Activated CD8-positive, alpha-beta memory T cell treated with anti-CD3 and anti-CD28 coated beads, Interleukin-2, amount 10 ng/mL, durations not matched to agents 7 days and 5 days (primary cell): Measurements from ENCODE around the gene FAM171A1. TPM values are rescaled to one million over a fixed set of nuclear protein-coding genes. Genes with fewer than 3 reads are reported as not detected.
"Not testable (repeated sequence)": the region's sequence is repeated elsewhere in the genome, so short reads cannot be mapped to it uniquely, and the experiment has no call there.

Experiments used
- ATAC-seq: fragments of 150-1000 bp; cut with Tn5 transposase; one replicate; pipeline ENCODE4 v1.10.0; 2021; ENCODE audit warnings: moderate library complexity
- CTCF ChIA-PET: fragments of 350-600 bp; sonication (Branson Sonifier 250); formaldehyde crosslinking; loops from one replicate; lab custom pipeline; 2021; ENCODE audit warnings: antibody characterized with exemption; lab: Charles Lee
- DNase-seq: peaks from one replicate; pipeline ENCODE4 v3.0.0-alpha.2; 2020
- H3K27ac Mint-ChIP-seq: one replicate; pipeline ENCODE4 v1.8.0; 2021; ENCODE audit warnings: mild to moderate bottlenecking, mixed read lengths
- H3K27me3 Mint-ChIP-seq: one replicate; pipeline ENCODE4 v1.8.0; 2021; ENCODE audit warnings: mixed read lengths
- H3K36me3 Mint-ChIP-seq: one replicate; pipeline ENCODE4 v1.8.0; 2021; ENCODE audit warnings: mild to moderate bottlenecking, mixed read lengths
- H3K4me1 Mint-ChIP-seq: one replicate; pipeline ENCODE4 v1.8.0; 2021; ENCODE audit warnings: mixed read lengths
- H3K4me3 Mint-ChIP-seq: one replicate; pipeline ENCODE4 v1.8.0; 2021; ENCODE audit warnings: mild to moderate bottlenecking, moderate library complexity, mixed read lengths
- H3K9me3 Mint-ChIP-seq: one replicate; pipeline ENCODE4 v1.8.0; 2022; ENCODE audit warnings: low read depth, mixed read lengths
- total RNA-seq, 2 experiments: library from RNA; stranded (reverse); gene quantifications; one replicate each; pipeline ENCODE4 v1.2.3, GENCODE V29; 2021

The FAM171A1 gene
- total RNA-seq, 2 experiments from 2014 or later, result 0.68 to 2.9 TPM

DNA sequence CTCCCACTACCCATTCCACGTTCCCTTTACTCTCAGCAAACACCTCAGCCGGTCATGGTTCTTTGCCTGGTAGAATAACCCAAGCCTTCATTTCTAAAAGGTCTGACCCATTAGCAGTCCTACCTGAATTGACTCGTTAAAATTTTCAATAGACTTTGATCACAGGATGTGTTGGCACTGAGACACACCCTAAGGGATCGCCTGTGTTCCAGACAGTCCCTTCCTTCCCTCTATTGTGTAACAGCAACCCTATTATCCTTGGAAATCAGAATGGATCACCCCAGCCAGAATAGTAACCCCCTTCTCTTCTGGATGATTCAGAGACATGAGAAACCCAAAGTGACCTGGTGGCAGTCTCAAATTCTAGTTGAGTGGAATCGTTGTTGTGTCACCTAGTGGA lies 20.4 kb upstream of the FAM171A1 start:
- H3K4me3 Mint-ChIP-seq, result no peak overlapping the region
- no peak for DNase-seq
- H3K9me3 Mint-ChIP-seq, result no peaks in the 10 kb centered on the region
- CTCF ChIA-PET, result no interaction called here
- no peaks in the 10 kb centered on the region for H3K4me1 Mint-ChIP-seq
- no peaks in the 10 kb centered on the region for H3K36me3 Mint-ChIP-seq
- H3K27ac Mint-ChIP-seq, result no peak overlapping the region
- peaks cover 23% of the 10 kb centered on the region for H3K27me3 Mint-ChIP-seq
- no peak for ATAC-seq

DNA sequence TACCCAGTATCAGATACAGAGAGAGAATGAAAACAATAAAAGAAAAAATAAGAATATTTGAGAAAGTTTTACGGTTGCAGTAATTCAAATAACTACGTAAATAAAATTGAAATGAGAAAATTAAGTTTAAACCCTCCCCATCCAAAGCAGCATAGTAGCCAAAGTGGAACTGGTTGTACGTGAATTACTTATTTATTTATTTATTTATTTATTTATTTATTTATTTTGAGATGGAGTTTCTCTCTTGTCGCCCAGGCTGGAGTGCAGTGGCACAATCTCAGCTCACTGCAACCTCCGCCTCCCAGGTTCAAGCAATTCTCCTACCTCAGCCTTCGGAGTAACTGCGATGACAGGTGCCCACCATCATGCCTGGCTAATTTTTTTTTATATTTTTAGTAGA lies 17.1 kb upstream of the FAM171A1 start:
- H3K36me3 Mint-ChIP-seq, H3K9me3 Mint-ChIP-seq, ATAC-seq, CTCF ChIA-PET, DNase-seq, H3K4me3 Mint-ChIP-seq, H3K4me1 Mint-ChIP-seq, H3K27ac Mint-ChIP-seq: not testable (repeated sequence)
- H3K27me3 Mint-ChIP-seq, result peaks cover 29% of the 10 kb centered on the region

DNA sequence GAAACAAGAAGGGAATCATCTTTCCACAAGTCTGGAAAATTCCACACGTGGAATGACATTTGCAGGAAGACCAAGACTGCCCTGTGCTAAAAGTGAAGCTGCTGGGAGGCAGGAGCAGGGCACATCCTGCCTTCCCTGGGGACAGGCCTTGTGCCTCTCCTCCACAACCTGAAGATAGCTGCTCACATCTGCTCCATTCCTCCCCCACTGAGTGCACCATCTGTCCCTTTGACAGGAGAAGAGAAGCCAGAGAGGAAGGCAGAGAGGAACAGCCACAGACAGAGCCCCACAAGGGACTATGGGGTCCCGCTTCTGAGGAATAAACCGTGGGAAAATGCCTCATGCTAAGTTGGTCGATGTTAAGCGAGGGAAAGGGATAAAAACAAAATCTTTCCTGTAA lies 15.9 kb upstream of the FAM171A1 start:
- H3K9me3 Mint-ChIP-seq, result no peaks in the 10 kb centered on the region
- no peak overlapping the region for H3K27ac Mint-ChIP-seq
- H3K27me3 Mint-ChIP-seq, result peaks cover 25% of the 10 kb centered on the region
- no peaks in the 10 kb centered on the region for H3K36me3 Mint-ChIP-seq
- H3K4me1 Mint-ChIP-seq, result no peaks in the 10 kb centered on the region
- ATAC-seq, result no peak
- CTCF ChIA-PET, result interaction anchor here (1.9 kb wide), 1 partner anchor 16 kb away, joined by 6 read pairs; the partner anchor contains the start of gene FAM171A1
- no peak for DNase-seq
- no peak overlapping the region for H3K4me3 Mint-ChIP-seq

DNA sequence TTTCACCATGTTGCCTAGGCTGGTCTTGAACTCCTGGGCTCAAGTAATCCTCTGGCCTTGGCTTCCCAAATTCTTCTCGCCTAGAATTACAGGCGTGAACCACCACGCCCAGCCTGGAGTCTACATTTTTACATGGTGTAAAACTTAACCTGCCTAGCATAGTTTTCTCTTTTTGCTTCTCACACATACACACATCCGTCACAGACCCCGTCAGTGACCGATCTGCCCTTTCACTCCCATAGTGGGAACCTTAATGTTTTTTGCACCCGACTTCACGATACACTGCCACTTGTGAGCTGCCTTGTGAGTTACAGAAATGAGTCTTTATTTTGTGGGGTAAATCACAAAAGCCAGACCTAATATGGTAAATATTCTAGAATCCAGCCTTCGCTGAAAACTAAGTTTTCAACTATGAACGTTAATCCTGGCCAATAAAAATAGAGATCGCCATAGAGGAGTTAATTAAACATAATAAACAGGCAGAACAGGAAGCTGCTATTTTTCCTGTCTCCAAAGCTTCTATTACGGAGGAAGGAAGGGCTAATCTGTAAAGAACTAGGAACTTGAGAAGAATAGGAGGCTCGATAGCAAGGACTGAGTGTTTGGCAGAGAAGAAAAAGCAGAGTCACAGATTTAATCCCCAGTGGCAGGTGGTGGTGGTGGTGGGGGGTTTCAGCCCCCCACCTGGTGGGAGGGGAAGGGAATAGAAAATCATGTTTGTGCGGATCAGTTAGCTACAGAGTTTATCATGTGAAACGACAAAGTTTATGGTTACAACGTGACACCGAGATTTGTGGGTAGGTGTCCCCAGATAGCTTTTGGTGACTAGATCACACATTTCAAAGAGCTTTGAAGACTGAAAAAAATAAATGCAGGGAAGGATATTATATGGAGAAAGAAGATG lies 14.7 kb upstream of the FAM171A1 start:
- no peaks in the 10 kb centered on the region for H3K4me1 Mint-ChIP-seq
- no peak overlapping the region for H3K27ac Mint-ChIP-seq
- CTCF ChIA-PET, result interaction anchor here (1.9 kb wide), 1 partner anchor 14 kb away, joined by 6 read pairs; the partner anchor contains the start of gene FAM171A1
- DNase-seq, result no peak
- no peak for ATAC-seq
- no peaks in the 10 kb centered on the region for H3K9me3 Mint-ChIP-seq
- H3K4me3 Mint-ChIP-seq, result no peak overlapping the region
- H3K36me3 Mint-ChIP-seq, result no peaks in the 10 kb centered on the region
- peaks cover 30% of the 10 kb centered on the region for H3K27me3 Mint-ChIP-seq

DNA sequence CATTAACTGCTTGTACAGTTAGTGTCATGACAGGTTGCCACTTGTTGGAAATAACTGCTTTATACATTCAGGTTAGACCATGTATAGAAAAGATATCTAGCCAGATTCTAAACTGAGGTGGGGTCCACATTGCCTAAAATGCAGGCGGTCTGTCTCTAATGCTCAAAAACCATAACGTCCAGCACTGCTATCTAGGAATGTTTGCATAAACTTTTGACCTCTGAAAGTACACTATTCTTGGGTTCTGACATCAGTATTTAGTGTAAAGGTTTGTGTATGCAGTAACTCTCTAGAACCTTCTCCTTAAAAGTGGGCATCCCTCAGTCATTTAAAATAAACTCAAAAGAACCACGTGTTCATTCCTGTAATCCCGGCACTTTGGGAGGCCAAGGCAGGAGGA lies 10.3 kb upstream of the FAM171A1 start:
- CTCF ChIA-PET, result no interaction called here
- no peak for ATAC-seq
- Mint-ChIP-seq H3K9me3 (no peaks in the 10 kb centered on the region), H3K27me3 (peaks cover 35% of the 10 kb centered on the region), H3K27ac (no peak overlapping the region), H3K4me1 (no peaks in the 10 kb centered on the region), H3K36me3 (no peaks in the 10 kb centered on the region), H3K4me3 (no peak overlapping the region)
- no peak for DNase-seq

DNA sequence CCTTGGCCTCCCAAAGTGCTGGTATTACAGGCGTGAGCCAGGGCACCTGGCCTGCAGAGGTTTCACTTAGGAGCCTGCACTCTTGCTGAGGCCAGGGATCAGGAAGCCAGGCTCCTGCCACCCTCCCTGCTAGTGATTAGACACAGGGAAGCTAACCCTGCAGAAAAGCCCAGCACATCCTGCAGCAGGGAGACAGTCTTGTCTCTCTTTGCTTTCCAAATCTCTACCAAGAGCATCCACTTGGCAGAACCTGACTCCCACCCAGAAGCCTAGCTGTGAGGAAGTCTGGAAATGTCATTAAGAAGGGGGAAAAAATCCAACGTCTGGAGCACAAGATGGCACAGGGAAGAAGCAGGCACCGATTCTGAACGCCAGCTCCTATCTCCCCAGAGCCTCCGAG lies 8.0 kb upstream of the FAM171A1 start:
- DNase-seq, result no peak
- no peaks in the 10 kb centered on the region for H3K9me3 Mint-ChIP-seq
- H3K4me1 Mint-ChIP-seq, result no peaks in the 10 kb centered on the region
- peaks cover 36% of the 10 kb centered on the region for H3K27me3 Mint-ChIP-seq
- no peak overlapping the region for H3K27ac Mint-ChIP-seq
- no peak overlapping the region for H3K4me3 Mint-ChIP-seq
- no peak for ATAC-seq
- H3K36me3 Mint-ChIP-seq, result no peaks in the 10 kb centered on the region
- CTCF ChIA-PET, result no interaction called here

DNA sequence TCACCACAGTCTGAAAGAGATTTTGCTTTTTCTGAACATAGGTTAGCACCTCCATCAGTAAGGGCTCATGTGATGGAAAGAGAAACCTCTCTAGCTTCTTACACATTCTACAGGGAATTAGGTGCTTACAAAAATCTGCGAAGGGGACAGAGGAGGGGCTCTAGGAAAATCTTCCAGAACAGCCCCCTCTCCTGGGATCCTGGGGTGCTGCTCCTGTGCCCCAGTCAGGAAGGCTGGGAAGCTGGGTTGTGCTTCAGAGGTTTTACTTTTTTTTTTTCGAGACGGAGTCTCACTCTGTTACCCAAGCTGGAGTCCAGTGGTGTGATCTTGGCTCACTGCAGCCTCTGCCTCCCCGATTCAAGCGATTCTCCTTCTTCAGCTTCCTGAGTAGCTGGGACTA lies 7.5 kb upstream of the FAM171A1 start:
- no peaks in the 10 kb centered on the region for H3K36me3 Mint-ChIP-seq
- no peaks in the 10 kb centered on the region for H3K9me3 Mint-ChIP-seq
- no peak overlapping the region for H3K4me3 Mint-ChIP-seq
- DNase-seq (no peak), ATAC-seq (no peak)
- H3K27me3 Mint-ChIP-seq, result peaks cover 41% of the 10 kb centered on the region
- no peak overlapping the region for H3K27ac Mint-ChIP-seq
- H3K4me1 Mint-ChIP-seq, result no peaks in the 10 kb centered on the region
- CTCF ChIA-PET, result no interaction called here

DNA sequence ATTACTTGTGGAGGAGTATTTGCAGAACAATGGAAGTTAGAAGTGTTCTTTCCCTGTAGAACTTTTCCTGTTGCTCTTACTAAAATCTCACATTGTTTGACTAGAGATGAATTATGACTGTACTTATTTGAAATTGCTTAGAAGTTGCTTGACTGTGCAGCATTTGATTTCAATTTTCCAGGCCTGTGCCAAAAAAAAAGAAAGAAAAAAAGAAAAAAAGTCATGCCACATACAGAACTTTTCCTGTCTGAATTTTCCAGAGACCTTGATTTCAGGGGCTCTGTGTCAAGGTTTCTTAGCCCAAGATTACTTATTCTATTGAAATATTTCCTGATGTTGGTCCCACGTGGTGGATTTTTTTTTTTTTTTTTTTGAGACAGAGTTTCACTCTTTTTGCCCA lies 3.5 kb upstream of the FAM171A1 start:
- no peak overlapping the region for H3K4me3 Mint-ChIP-seq
- CTCF ChIA-PET, result no interaction called here
- H3K27ac Mint-ChIP-seq, result no peak overlapping the region
- H3K4me1 Mint-ChIP-seq, result peaks cover 5% of the 10 kb centered on the region
- DNase-seq, result no peak
- no peaks in the 10 kb centered on the region for H3K9me3 Mint-ChIP-seq
- no peak for ATAC-seq
- H3K36me3 Mint-ChIP-seq, result no peaks in the 10 kb centered on the region
- H3K27me3 Mint-ChIP-seq, result peaks cover 61% of the 10 kb centered on the region

DNA sequence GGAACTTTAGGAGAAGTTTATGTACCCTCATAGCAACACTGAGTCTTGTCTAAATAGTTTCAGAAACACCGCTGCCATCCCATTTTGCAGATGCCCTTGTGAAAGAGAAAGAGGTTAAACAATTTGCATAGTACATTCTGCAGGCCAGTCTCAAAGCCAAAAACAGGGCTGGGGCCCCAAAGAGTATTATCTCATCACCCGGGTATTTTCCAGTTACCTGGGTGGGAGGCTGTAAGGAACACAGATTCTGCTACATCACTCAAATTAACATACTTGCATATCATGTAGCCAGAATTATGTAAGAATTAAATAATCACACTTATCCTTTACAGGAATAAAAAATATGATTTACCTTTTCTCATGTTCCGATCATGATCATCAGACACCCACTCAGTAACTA lies 3.1 kb upstream of the FAM171A1 start:
- Mint-ChIP-seq H3K4me3 (no peak overlapping the region), H3K4me1 (peaks cover 5% of the 10 kb centered on the region), H3K36me3 (no peaks in the 10 kb centered on the region), H3K27me3 (peaks cover 65% of the 10 kb centered on the region), H3K27ac (no peak overlapping the region), H3K9me3 (no peaks in the 10 kb centered on the region)
- no peak for DNase-seq
- CTCF ChIA-PET, result no interaction called here
- ATAC-seq, result no peak

DNA sequence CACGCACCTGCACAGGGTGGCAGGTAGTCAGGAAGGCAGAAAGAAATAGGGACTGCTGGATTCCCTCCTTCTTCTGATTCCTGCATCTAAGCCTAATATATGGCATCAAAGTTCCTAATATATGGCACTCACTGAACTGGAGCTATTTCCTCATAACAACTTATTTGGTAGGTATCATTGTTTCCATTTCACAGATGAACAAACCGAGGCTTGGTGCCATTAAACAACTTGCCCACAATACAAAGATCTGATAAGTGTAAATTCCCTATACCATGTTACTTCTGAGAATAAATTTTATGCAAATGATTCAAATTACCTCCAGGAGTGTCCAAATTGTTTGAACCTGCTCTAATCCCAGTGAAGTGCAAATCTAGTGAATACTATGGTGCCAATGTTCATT lies 2.1 kb upstream of the FAM171A1 start:
- Mint-ChIP-seq H3K4me3 (no peak overlapping the region), H3K27ac (no peak overlapping the region), H3K9me3 (no peaks in the 10 kb centered on the region), H3K4me1 (peaks cover 5% of the 10 kb centered on the region), H3K27me3 (peaks cover 71% of the 10 kb centered on the region), H3K36me3 (no peaks in the 10 kb centered on the region)
- CTCF ChIA-PET, result no interaction called here
- no peak for DNase-seq
- no peak for ATAC-seq

DNA sequence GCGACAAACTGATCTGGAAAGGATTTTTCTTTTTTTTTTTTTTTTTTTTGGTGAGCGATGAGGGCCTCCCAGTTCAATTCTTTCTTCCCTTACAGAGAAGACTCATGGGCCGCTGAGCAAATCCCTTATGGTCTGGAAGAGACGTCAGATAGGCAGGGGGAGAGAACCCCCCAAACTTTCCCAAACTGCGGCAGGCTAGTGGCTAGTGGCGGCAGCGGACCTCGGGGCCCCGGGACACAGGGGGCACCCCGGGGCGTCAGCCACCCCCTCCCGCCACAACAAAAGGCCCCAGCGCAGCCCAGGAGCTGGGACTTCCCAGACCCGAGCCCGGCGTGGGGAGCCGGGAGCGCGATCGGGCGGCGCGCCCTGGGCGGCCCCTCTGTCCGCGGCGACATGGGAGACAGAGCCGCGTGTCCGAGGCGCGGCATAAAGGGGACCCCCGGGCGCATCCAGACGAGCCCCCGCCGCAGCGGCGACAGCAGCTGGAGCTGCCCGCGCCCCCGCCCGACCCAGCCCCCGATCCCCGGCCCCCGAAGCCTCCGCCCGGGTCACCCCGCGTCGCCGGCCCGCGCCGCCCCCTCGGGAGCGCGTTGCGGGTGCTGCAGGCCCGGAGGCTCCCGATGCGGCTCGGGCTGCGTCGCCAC lies 755 bp downstream of the FAM171A1 start:
- Mint-ChIP-seq H3K36me3 (no peaks in the 10 kb centered on the region), H3K27me3 (peaks cover 66% of the 10 kb centered on the region), H3K27ac (no peak overlapping the region), H3K4me3 (peak overlapping the region; percentile 44), H3K4me1 (peaks cover 5% of the 10 kb centered on the region), H3K9me3 (no peaks in the 10 kb centered on the region)
- DNase-seq, result no peak
- peak; percentile 27 for ATAC-seq
- CTCF ChIA-PET, result interaction anchor here (0.6 to 1.7 kb wide), 8 partner anchors 9 to 411 kb away, joined by 3 to 6 read pairs (median 3); partner anchors contain the start of gene MEIG1

DNA sequence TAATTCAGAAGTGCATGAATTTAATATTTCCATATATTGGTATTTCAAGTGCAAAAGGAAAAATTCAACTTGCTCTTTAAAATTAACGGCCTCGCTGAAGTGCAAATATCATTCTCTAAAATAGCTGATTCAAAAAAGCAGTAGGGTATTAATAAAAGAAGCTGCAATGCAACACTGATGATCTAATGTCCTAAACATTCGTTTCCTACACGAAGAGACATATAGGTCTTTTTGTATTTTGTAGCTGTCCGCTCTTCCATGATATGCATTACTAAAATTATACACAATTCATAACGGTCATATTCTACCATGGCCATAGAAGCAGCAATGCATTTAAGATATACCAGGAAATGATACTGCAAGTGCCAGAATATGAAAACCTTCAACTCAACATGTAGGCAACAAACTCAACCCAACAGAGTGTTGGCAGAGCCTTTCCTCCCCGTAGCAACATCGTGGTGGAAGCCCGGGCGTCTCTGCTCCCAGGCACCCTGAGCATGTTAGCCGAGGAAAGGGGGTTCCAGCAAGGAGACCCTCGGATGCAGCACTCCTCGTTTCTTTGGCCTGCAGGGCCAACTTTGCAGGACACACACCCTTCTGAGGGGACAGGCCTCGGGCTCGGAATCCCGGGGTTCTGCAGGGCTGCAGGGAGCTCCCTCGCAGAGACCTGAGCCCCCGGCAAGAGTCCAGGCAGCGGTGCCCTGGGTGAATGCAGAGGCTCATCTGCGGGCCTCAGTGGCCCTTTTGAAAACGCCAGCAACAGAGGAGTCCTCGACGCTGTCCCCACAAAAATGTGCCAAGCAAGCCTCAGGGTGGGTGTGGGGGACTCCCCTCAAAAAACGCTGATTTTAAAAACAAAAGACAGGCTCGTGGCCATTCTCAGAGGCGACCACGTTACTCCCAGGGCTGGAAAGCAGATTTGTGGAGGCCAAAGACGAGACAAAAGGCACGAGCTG lies 1.6 kb downstream of the FAM171A1 start:
- no peak for ATAC-seq

More for the DNA sequence above, 1.6 kb downstream of the FAM171A1 start:
- peak overlapping the region; percentile 44 for H3K4me3 Mint-ChIP-seq
- peaks cover 64% of the 10 kb centered on the region for H3K27me3 Mint-ChIP-seq
- DNase-seq, result no peak
- no peaks in the 10 kb centered on the region for H3K9me3 Mint-ChIP-seq
- CTCF ChIA-PET, result interaction anchor here (0.6 kb wide), 1 partner anchor 177 kb away, joined by 3 read pairs; no protein-coding TSS in a partner anchor
- H3K27ac Mint-ChIP-seq, result no peak overlapping the region
- H3K4me1 Mint-ChIP-seq, result peaks cover 5% of the 10 kb centered on the region
- no peaks in the 10 kb centered on the region for H3K36me3 Mint-ChIP-seq
